Suppressor macrophage treated with lipopolysaccharide for 4 hours (primary cell): ENCODE measurements around the gene SH3BP2.

Source experiments
- DNase-seq: peaks from one replicate; pipeline ENCODE4 v3.0.0-alpha.2; 2020

Gene SH3BP2

GRCh38 chr4:2822461-2823300 lies 29.8 kb downstream of the SH3BP2 start:
- DNase-seq: no peak

DNA sequence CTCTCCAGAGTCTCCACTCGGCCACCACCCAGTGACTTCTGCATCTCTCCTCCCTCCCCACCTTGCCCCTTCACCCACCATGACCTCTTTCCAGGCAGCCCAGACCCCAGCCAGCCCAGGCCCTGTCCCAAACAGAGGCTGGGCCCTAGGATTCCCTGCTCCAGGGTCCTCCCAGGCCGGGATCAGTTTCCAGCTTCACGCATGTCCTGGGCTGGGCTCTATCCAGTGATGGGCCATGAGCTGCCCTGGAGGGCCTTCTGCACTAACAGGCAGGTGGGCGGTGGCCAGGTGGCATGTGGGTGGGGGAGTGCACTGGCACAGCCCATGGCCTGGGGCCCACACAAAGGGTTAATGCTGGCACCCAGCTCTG lies 30.4 kb downstream of the SH3BP2 start:
- no peak for DNase-seq

- no peak for DNase-seq
Observed at GRCh38 chr4:2823671-2824328, 30.9 kb downstream of the SH3BP2 start.

GRCh38 chr4:2824329-2824835 lies 31.5 kb downstream of the SH3BP2 start:
- DNase-seq: no peak

DNA sequence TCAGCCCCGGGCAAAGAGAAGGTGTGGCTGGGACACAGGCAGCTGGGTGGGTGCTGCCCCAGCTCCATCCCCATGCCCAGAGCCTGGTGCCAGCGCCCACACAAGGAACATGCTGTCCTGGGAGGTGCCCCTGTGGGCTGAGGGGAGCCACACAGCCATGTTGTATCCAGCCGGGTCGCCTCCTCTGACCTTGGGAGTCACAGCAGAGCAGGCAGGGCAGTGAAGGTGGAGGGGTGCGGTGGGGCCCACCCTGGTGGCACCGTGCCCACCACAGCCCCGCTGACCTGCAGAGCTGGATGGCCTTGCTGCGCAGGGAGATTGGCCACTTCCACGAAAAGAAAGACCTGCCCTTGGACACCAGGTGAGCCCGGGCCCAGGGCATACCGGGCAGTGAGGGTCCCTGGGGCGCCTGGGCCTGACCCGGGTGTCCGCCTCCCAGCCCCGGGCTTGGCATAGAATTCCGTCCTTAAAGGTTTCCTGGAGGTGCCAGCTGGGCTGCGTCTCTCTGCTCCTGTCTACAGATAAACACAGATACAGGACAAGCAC lies 32.0 kb downstream of the SH3BP2 start:
- DNase-seq: no peak

DNA sequence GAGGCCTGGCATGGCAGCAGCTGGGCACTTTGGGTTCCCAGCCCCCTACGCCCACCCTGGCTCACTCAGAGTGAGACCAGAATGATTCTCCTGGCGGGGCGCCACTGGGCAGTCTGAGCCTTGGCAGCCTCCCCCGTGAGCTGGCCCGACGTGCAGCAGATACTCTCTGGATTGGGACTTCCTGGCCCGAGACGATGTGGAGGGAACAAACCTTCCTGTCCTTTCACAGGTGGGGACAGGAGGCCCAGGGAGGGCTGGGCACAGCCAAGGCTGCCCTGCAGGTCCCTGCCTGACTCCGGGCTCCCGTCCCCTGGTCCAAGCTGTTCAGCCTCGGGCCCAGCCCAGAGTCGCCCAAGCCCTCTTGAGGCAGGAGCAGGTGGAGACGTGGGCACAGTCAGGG lies 32.9 kb downstream of the SH3BP2 start:
- DNase-seq: no peak

DNA sequence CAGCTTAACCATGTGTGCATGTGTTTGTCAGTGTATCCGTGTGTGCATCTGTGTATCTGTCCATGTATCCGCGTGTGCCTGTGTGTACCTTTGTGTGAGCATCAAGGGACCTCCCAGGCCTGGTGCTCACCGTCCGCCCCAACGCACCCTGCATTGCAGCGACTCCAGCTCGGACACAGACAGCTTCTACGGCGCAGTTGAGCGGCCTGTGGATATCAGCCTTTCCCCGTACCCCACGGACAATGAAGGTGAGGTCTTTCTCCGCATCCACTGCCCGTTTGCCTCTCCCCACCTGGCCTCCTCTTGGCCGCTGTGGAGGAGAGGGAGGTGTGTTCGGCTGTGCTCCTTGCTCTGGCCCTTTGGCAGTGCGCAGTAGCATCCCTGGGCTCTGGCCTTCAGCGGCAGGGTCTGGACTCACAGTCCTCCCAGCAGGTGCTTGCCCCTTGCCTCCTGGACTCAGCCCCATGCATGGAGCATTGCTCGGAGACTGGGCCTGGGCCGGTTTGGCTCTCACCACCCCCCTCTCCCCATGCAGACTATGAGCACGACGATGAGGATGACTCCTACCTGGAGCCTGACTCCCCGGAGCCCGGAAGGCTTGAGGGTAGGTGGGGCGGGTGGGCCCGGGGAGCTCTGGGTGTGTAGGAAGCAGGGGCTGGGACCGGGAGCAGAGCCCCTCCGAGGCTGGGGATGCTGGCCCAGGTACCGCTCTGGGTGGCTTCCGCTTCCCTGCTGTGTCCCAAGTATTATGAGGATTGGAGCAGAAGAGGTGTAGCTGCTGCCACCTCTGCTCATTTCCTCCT lies 34.4 kb downstream of the SH3BP2 start:
- DNase-seq: no peak

GRCh38 chr4:2827874-2828751 lies 35.2 kb downstream of the SH3BP2 start:
- no peak for DNase-seq

- DNase-seq: no peak
Observed at GRCh38 chr4:2828758-2829181, 35.9 kb downstream of the SH3BP2 start.

- no peak for DNase-seq
Observed at GRCh38 chr4:2829321-2829932, 36.5 kb downstream of the SH3BP2 start.

DNA sequence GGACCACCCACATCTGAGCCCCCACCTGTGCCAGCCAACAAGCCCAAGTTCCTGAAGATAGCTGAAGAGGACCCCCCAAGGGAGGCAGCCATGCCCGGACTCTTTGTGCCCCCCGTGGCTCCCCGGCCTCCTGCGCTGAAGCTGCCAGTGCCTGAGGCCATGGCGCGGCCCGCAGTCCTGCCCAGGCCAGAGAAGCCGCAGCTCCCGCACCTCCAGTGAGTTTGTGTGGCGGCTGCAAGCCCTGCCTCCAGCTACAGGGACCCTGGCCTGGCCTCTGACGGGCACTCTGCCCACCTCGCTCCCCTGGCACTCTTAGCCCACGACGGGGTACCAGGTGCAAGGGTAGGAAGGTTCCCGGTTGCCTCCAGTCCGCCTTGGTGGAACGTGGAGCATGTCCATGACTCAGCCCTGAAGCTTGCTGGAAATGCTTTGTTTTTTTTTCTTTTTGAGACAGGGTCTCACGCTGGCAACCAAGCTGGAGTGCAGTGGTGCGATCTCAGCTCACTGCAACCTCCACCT lies 37.1 kb downstream of the SH3BP2 start:
- DNase-seq: no peak

- DNase-seq: no peak
Observed at GRCh38 chr4:2830632-2831610, 38.0 kb downstream of the SH3BP2 start.

DNA sequence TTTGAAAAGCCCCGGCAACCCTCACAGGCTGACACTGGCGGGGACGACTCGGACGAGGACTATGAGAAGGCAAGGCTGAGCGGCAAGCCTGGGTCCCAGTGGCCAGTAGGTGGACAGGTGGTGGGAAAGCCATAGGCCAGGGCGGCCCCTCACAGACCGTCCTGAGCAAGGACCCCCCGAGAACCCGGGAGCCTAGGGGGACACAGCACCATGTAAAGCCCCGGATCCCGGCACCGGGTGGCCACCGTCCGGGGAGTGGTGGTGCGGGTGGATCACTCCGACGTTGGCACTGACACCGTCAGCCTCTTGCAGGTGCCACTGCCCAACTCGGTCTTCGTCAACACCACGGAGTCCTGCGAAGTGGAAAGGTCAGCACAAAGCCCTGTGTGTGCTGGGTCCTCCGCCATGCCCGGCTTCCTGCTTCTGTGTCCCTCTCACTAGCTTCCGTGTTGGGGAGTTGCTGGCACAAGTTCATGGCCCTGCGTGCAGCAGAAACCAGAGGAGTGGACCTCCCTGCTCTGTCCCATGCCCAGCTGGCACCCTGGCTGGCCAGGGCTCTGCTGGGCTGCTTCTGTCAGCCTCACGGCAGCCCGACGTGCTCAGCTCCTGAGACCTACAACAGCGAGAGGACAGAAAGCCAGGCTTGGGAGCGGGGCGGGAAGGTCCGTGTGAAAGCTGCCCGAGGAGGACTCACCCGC lies 38.9 kb downstream of the SH3BP2 start:
- no peak for DNase-seq

- DNase-seq: no peak
Observed at GRCh38 chr4:2832309-2832980, 39.6 kb downstream of the SH3BP2 start.

GRCh38 chr4:2832981-2833670 lies 40.2 kb downstream of the SH3BP2 start:
- no peak for DNase-seq

DNA sequence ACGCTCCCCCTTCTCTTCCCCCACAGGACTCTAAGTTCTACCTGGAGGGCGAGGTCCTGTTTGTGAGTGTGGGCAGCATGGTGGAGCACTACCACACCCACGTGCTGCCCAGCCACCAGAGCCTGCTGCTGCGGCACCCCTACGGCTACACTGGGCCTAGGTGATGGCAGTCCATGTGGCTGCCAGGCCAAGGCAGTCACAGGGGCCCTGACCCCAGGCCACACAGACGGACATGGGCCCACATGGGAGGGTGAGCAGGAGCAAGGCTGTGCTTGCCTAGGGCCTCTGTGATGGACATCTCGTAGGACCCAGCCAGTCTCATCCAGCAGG lies 40.8 kb downstream of the SH3BP2 start:
- no peak for DNase-seq

DNA sequence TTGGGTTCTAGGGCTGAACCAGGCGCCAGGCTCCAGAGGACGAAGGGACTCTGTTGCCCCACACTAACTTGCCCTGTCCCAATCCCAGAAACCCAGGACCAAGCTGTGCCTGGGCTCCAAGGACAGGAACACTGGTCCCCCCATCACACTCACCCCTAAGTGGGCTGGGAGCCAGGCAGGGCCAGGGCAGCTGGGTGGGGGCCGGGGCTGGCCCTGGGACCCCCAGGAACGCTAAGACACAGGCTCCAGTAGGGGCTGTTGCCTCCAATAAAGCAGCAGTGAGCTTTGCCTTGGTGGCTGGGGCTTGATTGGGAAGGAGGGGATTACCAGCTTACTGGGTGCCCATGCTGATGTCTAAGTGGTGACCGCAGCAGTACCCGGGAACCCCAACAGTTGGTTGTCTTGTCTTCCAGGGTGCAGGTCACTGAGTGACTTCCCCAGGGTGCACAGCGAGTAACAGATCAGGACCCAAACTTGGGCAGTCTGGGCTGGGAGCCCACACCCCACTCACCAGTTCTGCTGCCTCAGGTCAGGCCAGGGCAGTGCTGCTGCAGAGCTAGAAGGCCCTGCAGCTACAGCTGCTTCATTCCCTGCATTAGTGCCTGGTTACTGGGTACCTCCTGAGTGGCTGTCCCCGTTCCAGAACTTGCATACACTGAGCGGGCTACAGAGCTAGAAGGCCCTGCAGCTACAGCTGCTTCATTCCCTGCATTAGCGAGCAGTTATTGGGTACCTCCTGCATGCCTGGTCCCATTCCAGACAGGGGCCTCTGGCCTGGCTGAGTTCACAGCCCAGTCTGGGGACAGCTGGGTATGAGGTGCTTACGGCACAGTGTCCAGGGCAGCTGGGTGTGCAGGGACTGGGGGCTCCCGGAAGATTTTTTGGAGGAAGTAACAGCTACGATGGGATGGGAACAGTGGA lies 41.4 kb downstream of the SH3BP2 start:
- DNase-seq: no peak
